Tibial artery (tissue), 4 donors: ENCODE results near the gene RNU6-8.
A peak's percentile ranks its signal among the peaks of the same experiment; 100 is the strongest.

ENCODE experiments used
- DNase-seq, 2 donors: peaks; one replicate each; pipeline ENCODE4 v3.0.0-alpha.2; 2019
- H3K27ac ChIP-seq, 2 donors: fragments of 200-600 bp; sonication (generic) in 1 of 2; 1 replicate in 1 of 2; 2 replicates in 1 of 2; pipeline ENCODE4 v1.5.1; 2018 to 2019; ENCODE audit warnings: mild to moderate bottlenecking in 1 of 2
- H3K27me3 ChIP-seq, 2 donors: fragments of 200-600 bp; sonication (generic) in 1 of 2; one replicate each; pipeline versions ENCODE4 v1.5.1 to v1.6.0; 2016 to 2019
- H3K36me3 ChIP-seq, 3 donors: fragments of 200-600 bp; sonication (generic) in 2 of 3; one replicate each; pipeline ENCODE4 v1.5.1; 2016 to 2019; ENCODE audit warnings: mild to moderate bottlenecking in 2 of 3
- H3K4me1 ChIP-seq, 4 donors: fragments of 200-600 bp; sonication (generic) in 2 of 4; 1 replicate in 3 of 4; 2 replicates in 1 of 4; pipeline ENCODE4 v1.5.1; 2016 to 2019
- H3K4me3 ChIP-seq, 2 donors: fragments of 200-600 bp; sonication (generic) in 1 of 2; 1 replicate in 1 of 2; 2 replicates in 1 of 2; pipeline ENCODE4 v1.5.1; 2018 to 2019; ENCODE audit warnings: mild to moderate bottlenecking in 2 of 2
- H3K9me3 ChIP-seq, 3 donors: fragments of 200-600 bp; sonication (generic) in 1 of 3; one replicate each; pipeline ENCODE4 v1.5.1; 2016 to 2019
- CTCF ChIP-seq, 2 experiments: fragments of 200-600 bp in 1 of 2; fragments of 450-650 bp in 1 of 2; IDR thresholded peaks; one replicate each; pipeline ENCODE4 v1.5.1; 2017 to 2019; ENCODE audit warnings: antibody characterized with exemption in 2 of 2, mild to moderate bottlenecking in 1 of 2, moderate library complexity in 1 of 2
- intact Hi-C: fragments of 100-400 bp; cut with DNase I; formaldehyde crosslinking; loops from one replicate; pipeline ENCODE4 v1.15.0; 2023; ENCODE audit warnings: low total_unique reads

The RNU6-8 gene

DNA sequence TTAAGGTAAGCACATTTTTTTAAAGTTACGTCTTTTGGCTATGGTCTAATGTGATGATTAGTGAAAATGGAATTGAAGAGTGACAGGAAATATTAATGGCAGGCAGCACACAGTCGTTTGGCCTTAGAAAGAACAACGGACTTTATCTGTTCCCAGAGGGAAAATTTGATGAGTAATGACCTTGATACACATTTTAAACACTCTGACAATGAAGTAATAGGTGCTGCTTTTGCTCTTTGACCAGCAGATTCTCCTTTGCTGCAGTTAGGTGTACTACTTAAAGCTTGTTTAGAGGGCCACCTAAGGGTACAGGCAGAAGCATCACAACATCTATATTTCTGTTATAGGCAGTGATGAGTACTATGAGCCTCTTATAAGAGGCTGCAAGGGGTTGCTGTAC lies 27.1 kb upstream of the RNU6-8 start:
- Histone ChIP-seq H3K27me3 (no peaks in the 10 kb centered on the region), H3K27ac (no peak overlapping the region), H3K4me3 (no peak overlapping the region), H3K4me1 (peaks cover 0 to 20% (median 1%) of the 10 kb centered on the region in 4 donors), H3K9me3 (no peaks in the 10 kb centered on the region), H3K36me3 (no peaks in the 10 kb centered on the region)
- no peak for TF ChIP-seq CTCF (IDR thresholded peaks at IDR 0.05)
- intact Hi-C loops, result no loop called here
- no peak for DNase-seq

GRCh38 chr14:32226056-32226455 lies 23.0 kb upstream of the RNU6-8 start:
- Histone ChIP-seq H3K27me3 (no peaks in the 10 kb centered on the region), H3K9me3 (no peaks in the 10 kb centered on the region), H3K36me3 (no peaks in the 10 kb centered on the region), H3K4me1 (peaks cover 0 to 35% (median 1%) of the 10 kb centered on the region in 4 donors), H3K4me3 (no peak overlapping the region), H3K27ac (no peak overlapping the region)
- no peak for TF ChIP-seq CTCF (IDR thresholded peaks at IDR 0.05)
- intact Hi-C loops, result no loop called here
- DNase-seq, result no peak

GRCh38 chr14:32225378-32225920 lies 22.4 kb upstream of the RNU6-8 start:
- no peaks in the 10 kb centered on the region for H3K27me3 ChIP-seq
- no peaks in the 10 kb centered on the region for H3K36me3 ChIP-seq
- H3K4me1 ChIP-seq, result peaks cover 0 to 29% (median 0%) of the 10 kb centered on the region in 4 donors
- no peak overlapping the region for H3K4me3 ChIP-seq
- no peaks in the 10 kb centered on the region for H3K9me3 ChIP-seq
- no peak for DNase-seq
- no peak for TF ChIP-seq CTCF (IDR thresholded peaks at IDR 0.05)
- intact Hi-C loops, result no loop called here
- H3K27ac ChIP-seq, result peak overlapping the region; percentile 20 to 53

- no peaks in the 10 kb centered on the region for H3K36me3 ChIP-seq
- peak; percentile 25 to 34 for TF ChIP-seq CTCF (IDR thresholded peaks at IDR 0.05)
- intact Hi-C loops, result no loop called here
- H3K4me1 ChIP-seq, result peaks cover 0 to 23% (median 0%) of the 10 kb centered on the region in 4 donors
- H3K4me3 ChIP-seq, result no peak overlapping the region
- peak in 1 of 2 donors; percentile 70 for DNase-seq
- no peaks in the 10 kb centered on the region for H3K9me3 ChIP-seq
- H3K27ac ChIP-seq, result peak overlapping the region; percentile 20 to 53
- no peaks in the 10 kb centered on the region for H3K27me3 ChIP-seq
Measured at GRCh38 chr14:32224737-32225377, 21.8 kb upstream of the RNU6-8 start.

DNA sequence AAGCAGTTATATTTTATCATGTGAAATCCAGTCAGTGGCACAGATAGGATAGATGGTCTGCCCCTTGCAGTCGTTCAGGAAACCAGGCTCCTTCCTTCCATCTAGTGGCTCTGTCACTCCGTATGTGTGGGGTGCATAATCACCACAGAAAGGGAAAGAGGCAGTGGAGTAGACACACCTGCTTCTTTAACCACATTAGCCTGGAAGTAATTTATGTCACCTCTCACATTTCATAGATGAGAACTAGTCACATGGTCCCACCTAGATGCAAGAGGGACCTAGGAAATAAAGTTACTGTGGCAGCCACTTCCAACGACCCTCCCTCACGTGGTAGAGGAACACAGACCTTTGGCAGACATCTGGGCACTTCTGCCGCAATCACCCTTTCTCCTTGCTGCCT lies 14.2 kb upstream of the RNU6-8 start:
- Histone ChIP-seq H3K36me3 (no peaks in the 10 kb centered on the region), H3K4me3 (no peak overlapping the region), H3K27ac (no peak overlapping the region), H3K9me3 (no peaks in the 10 kb centered on the region), H3K27me3 (no peaks in the 10 kb centered on the region), H3K4me1 (no peaks in the 10 kb centered on the region)
- TF ChIP-seq CTCF (IDR thresholded peaks at IDR 0.05), result no peak
- no peak for DNase-seq
- intact Hi-C loops, result no loop called here
